Liver (tissue), 3 donors: ENCODE data around the gene CX3CR1.

Source experiments
- CTCF ChIP-seq: fragments of 150-350 bp; IDR thresholded peaks from 2 replicates; pipeline ENCODE4 v1.5.1; 2017; ENCODE audit warnings: improper control_type of control experiment, low read depth, low read length; ENCODE audit not compliant: missing input control
- GABPA ChIP-seq, 2 donors: IDR thresholded peaks in 1 of 2; conservative IDR thresholded peaks in 1 of 2; 2 replicates each; pipeline ENCODE4 v1.6.1; 2016; ENCODE audit warnings: antibody characterized with exemption in 2 of 2, mild to moderate bottlenecking in 1 of 2, moderate library complexity in 1 of 2
- JUND ChIP-seq, 2 donors: IDR thresholded peaks; 2 replicates each; pipeline ENCODE4 v1.6.1; 2016; ENCODE audit warnings: antibody characterized with exemption in 2 of 2
- RAD21 ChIP-seq, 2 donors: IDR thresholded peaks; 2 replicates each; pipeline ENCODE4 v1.6.1; 2016; ENCODE audit warnings: antibody characterized with exemption in 2 of 2, mild to moderate bottlenecking in 2 of 2
- donor health status: healthy.
- donor health status: healthy.

DNA sequence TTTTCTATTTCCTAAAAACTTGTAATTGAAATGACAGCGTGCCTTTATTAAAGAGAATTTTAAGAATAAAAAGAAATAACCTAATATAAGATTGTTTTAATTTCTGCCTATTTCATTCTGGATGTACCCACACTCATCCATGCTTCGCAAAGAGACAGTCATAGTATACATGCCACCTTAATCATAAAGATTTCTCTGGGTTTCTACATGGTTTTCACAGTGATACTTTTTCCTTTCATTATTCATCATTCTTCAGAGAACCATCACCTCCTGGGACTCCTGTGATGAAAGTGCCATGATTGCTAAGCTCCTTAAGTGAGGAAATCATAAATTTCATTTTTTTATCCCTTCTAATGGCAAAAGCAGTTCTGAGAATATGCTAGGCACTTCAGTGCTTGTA is 45.4 kb upstream of the CX3CR1 start:
- no peak for TF ChIP-seq GABPA (IDR thresholded peaks at IDR 0.05 in 1 of 2, conservative IDR thresholded peaks at IDR 0.05 in 1 of 2)
- no peak for TF ChIP-seq RAD21 (IDR thresholded peaks at IDR 0.05)
- no peak for TF ChIP-seq CTCF
- no peak for TF ChIP-seq JUND (IDR thresholded peaks at IDR 0.05)
